Natural killer cell (primary cell): ENCODE data around the gene CDC6. TPM values are rescaled to one million over a fixed set of nuclear protein-coding genes. Genes with fewer than 3 reads are reported as not detected.
A peak's percentile ranks its signal among the peaks of the same experiment; 100 is the strongest.

Experiments
- ATAC-seq, 3 donors: fragments of 150-1000 bp in 2 of 3; fragments of 200-7000 bp in 1 of 3; cut with Tn5 transposase; 1 replicate in 1 of 3; 2 replicates in 2 of 3; pipeline ENCODE4 v1.10.0; 2021; ENCODE audit warnings: mild to moderate bottlenecking in 2 of 3, moderate library complexity in 2 of 3
- DNase-seq, 2 donors: peaks; one replicate each; pipeline versions ENCODE4 v3.0.0 to v3.0.0-alpha.2; 2013 to 2021; ENCODE audit warnings: mixed read lengths in 1 of 2
- H3K27ac ChIP-seq: one replicate; pipeline ENCODE4 v1.5.1; 2013; ENCODE audit warnings: mild to moderate bottlenecking, low read length
- H3K27me3 ChIP-seq: one replicate; pipeline ENCODE4 v1.6.1; 2013; ENCODE audit warnings: low read length; ENCODE audit not compliant: control insufficient read depth, insufficient read depth
- H3K36me3 ChIP-seq: one replicate; pipeline ENCODE4 v1.6.1; 2013; ENCODE audit warnings: low read length; ENCODE audit not compliant: control insufficient read depth, insufficient read depth
- H3K4me1 ChIP-seq: one replicate; pipeline ENCODE4 v1.6.1; 2013; ENCODE audit warnings: low read length; ENCODE audit not compliant: control insufficient read depth, insufficient read depth
- H3K4me3 ChIP-seq: one replicate; pipeline ENCODE4 v1.5.1; 2013; ENCODE audit warnings: low read length
- H3K9me3 ChIP-seq: one replicate; pipeline ENCODE4 v1.6.1; 2013; ENCODE audit warnings: low read length; ENCODE audit not compliant: control insufficient read depth, insufficient read depth
- H3K27ac Mint-ChIP-seq, 2 donors: one replicate each; pipeline ENCODE4 v1.8.0; 2022; ENCODE audit warnings: mild to moderate bottlenecking in 2 of 2, mixed read lengths in 2 of 2, moderate library complexity in 1 of 2
- H3K27me3 Mint-ChIP-seq, 2 donors: one replicate each; pipeline ENCODE4 v1.8.0; 2022; ENCODE audit warnings: low read depth in 2 of 2, mixed read lengths in 2 of 2
- H3K36me3 Mint-ChIP-seq: one replicate; pipeline ENCODE4 v1.8.0; 2022; ENCODE audit warnings: mixed read lengths
- H3K4me1 Mint-ChIP-seq, 2 donors: one replicate each; pipeline ENCODE4 v1.8.0; 2022; ENCODE audit warnings: mixed read lengths in 2 of 2
- H3K4me3 Mint-ChIP-seq: one replicate; pipeline ENCODE4 v1.8.0; 2022; ENCODE audit warnings: mild to moderate bottlenecking, moderate library complexity, mixed read lengths
- H3K9me3 Mint-ChIP-seq, 2 donors: one replicate each; pipeline ENCODE4 v1.8.0; 2022; ENCODE audit warnings: mixed read lengths in 2 of 2
- WGBS: methylation state at CpG from one replicate; pipeline ENCODE4 v1.1.7; 2013; ENCODE audit warnings: missing lambda C conversion rate; ENCODE audit not compliant: insufficient coverage; 5-methylcytosine and 5-hydroxymethylcytosine counted together
- intact Hi-C: fragments of 100-400 bp; cut with micrococcal nuclease; formaldehyde crosslinking; loops from one replicate; pipeline ENCODE4 v1.14.2; 2022
- total RNA-seq, 4 donors: library from RNA; stranded (reverse); fragments of 120-200 nt in 1 of 4; gene quantifications; one replicate each; pipeline versions ENCODE4 v1.2.3 to v1.2.4, GENCODE V29; 2013 to 2022
- TF ChIP-seq, protein P1 (sequence below): fragments of 200-600 bp; IDR thresholded peaks from one replicate; pipeline ENCODE4 v1.8.0; 2022; ENCODE audit warnings: antibody characterized with exemption

The CDC6 gene
- total RNA-seq, 3 donors from 2014 or later (not counting 1 experiment from before 2014, with no cell fraction given): 3.4 to 4.9 (median 3.8) TPM

DNA sequence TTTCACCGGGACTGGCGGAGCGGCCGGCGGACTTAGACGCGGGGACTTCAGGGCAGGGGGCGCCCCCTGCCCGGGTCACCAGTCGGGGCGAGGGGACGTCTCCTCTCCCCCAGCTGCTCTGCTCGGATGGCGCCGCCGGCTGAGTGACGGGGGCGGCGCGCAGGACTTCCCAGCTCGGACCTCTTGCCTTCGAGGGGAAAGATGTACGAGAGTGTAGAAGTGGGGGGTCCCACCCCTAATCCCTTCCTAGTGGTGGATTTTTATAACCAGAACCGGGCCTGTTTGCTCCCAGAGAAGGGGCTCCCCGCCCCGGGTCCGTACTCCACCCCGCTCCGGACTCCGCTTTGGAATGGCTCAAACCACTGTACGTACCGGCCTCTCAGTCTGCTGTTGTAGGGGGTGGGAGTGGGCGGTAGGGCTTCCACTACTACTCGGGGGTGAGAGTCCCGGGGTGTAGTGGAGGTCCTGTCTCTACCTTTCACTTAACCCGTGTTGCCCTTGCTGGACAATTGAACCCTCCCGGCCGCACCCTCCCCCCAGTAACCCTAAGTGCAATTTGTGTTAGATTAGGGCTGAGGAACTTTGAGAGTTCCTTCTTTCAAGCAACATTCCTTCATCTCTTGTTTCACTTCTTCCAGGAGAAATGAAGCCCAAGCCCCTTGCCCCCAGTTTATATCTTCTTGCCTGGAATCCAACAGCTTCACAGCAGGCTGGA is 55.0 kb downstream of the CDC6 start:
- Mint-ChIP-seq H3K9me3 (no peaks in the 10 kb centered on the region), H3K4me3 (peak overlapping the region; percentile 85), H3K27me3 (no peaks in the 10 kb centered on the region), H3K36me3 (no peaks in the 10 kb centered on the region), H3K27ac (peak overlapping the region; percentile 89 to 97), H3K4me1 (peaks cover 68 to 88% of the 10 kb centered on the region in 2 donors)
- no peak for DNase-seq
- Histone ChIP-seq H3K27ac (peak overlapping the region; percentile 13), H3K27me3 (no peaks in the 10 kb centered on the region), H3K36me3 (peaks cover 6% of the 10 kb centered on the region), H3K9me3 (no peaks in the 10 kb centered on the region), H3K4me3 (peak overlapping the region; percentile 60), H3K4me1 (peaks cover 92% of the 10 kb centered on the region)
- 34% methylated on average over 22 of the region's 38 CpGs for WGBS
- no peak for ATAC-seq
- intact Hi-C loops: no loop called here
- TF ChIP-seq, protein P1, sequence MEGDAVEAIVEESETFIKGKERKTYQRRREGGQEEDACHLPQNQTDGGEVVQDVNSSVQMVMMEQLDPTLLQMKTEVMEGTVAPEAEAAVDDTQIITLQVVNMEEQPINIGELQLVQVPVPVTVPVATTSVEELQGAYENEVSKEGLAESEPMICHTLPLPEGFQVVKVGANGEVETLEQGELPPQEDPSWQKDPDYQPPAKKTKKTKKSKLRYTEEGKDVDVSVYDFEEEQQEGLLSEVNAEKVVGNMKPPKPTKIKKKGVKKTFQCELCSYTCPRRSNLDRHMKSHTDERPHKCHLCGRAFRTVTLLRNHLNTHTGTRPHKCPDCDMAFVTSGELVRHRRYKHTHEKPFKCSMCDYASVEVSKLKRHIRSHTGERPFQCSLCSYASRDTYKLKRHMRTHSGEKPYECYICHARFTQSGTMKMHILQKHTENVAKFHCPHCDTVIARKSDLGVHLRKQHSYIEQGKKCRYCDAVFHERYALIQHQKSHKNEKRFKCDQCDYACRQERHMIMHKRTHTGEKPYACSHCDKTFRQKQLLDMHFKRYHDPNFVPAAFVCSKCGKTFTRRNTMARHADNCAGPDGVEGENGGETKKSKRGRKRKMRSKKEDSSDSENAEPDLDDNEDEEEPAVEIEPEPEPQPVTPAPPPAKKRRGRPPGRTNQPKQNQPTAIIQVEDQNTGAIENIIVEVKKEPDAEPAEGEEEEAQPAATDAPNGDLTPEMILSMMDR: no peak

DNA sequence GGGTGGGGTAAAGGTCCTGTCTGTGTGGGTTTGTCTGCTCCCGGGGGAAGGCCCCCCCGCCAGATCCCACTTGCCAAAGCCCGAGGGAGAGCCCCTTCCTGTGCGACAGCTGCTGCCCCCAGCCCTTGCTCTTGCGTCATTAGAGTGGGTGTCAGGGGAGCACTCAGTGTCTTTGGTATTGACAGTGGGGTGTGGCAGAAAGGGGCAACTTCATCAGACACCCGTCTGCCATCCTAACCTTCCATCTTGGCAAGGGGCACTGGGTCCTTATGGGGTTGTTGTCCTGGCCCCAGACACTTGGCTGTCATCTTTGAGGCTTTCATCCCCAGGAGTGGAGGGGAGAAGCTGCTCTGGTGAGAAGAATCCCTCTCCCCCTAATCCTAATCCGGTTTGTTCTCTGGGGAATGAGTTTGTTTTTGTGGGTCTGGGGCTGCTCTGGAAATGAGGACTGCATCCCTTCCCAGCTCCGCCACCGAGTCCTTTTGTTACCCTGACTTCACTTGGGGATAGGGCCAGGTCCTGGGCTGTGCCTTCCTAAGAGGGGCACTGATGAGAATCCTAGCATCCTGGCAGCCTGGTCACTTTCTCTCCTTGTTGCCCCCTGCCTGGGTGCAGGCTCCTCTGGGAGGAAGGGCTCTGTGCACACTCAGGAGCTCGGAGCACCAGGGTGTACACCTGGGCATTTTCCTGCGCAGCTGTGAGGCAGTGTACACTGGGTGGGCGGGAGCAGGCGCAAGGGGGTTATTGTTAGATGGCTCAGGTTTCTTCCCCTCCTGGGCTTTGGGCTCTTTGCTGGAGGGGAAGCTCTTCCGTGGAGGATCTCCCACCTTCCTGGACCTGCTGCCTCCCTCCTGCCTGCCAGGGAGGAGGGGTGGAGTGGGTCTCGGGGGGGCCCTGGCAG is 55.8 kb downstream of the CDC6 start:
- H3K27me3 Mint-ChIP-seq: no peaks in the 10 kb centered on the region
- peaks cover 66 to 89% of the 10 kb centered on the region in 2 donors for H3K4me1 Mint-ChIP-seq
- H3K36me3 Mint-ChIP-seq: no peaks in the 10 kb centered on the region
- DNase-seq (peak in 1 of 2 donors; percentile 35), ATAC-seq (no peak)
- 67% methylated on average over 11 of the region's 15 CpGs for WGBS
- H3K4me3 Mint-ChIP-seq: peak overlapping the region; percentile 85
- intact Hi-C loops: no loop called here
- peak overlapping the region; percentile 89 to 97 for H3K27ac Mint-ChIP-seq
- TF ChIP-seq, protein P1: no peak
- H3K27me3 ChIP-seq: no peaks in the 10 kb centered on the region
- peaks cover 9% of the 10 kb centered on the region for H3K36me3 ChIP-seq
- H3K9me3 Mint-ChIP-seq: no peaks in the 10 kb centered on the region
- H3K9me3 ChIP-seq: no peaks in the 10 kb centered on the region
- peak overlapping the region; percentile 60 for H3K4me3 ChIP-seq
- peaks cover 92% of the 10 kb centered on the region for H3K4me1 ChIP-seq
- H3K27ac ChIP-seq: no peak overlapping the region

DNA sequence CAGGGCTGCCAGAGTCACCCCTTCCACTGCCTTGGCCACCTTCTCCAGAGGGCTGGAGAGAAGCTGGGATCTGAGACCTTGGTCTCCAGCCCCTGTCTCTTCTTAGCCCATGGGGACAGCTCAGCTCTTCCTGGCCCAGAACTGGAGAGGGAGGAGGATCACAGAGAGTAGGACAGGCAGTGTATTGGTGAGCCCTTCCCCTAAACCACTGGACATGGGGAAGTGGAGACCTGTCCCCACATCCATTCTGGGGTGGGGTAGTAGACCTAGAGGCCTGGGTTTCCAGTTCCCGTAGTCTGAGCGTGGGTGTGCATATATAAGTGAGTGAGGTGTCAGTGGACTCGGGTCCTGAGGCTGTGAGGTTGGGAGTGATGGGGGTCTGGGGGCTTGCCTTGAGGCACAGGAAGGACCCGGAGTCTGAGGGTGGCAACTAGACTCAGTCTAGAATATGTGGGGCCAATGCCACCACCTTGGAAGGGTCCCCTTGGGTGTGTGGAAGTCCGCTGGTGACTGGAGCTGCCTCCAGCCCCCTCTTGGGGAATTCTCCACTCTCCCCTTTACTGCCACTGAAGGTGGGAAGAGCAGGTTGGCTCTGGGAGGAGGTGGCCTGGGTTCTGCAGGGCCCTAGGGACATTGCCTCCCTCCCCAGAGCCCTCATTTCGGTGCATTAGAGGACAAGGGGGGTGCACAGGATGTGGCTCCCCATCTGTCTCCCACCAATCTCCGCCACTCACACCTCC is 56.9 kb downstream of the CDC6 start:
- peak overlapping the region; percentile 89 to 97 for H3K27ac Mint-ChIP-seq
- Histone ChIP-seq H3K27me3 (no peaks in the 10 kb centered on the region), H3K9me3 (no peaks in the 10 kb centered on the region), H3K36me3 (peaks cover 19% of the 10 kb centered on the region), H3K4me3 (peak overlapping the region; percentile 42), H3K4me1 (peaks cover 93% of the 10 kb centered on the region), H3K27ac (peak overlapping the region; percentile 79)
- no peaks in the 10 kb centered on the region for H3K36me3 Mint-ChIP-seq
- ATAC-seq (peak; percentile 10 to 29 (median 15)), DNase-seq (peak in 1 of 2 donors; percentile 66)
- H3K9me3 Mint-ChIP-seq: no peaks in the 10 kb centered on the region
- 51% methylated on average over 5 of the region's 7 CpGs for WGBS
- H3K4me1 Mint-ChIP-seq: peaks cover 69 to 93% of the 10 kb centered on the region in 2 donors
- TF ChIP-seq, protein P1: no peak
- intact Hi-C loops: no loop called here
- H3K4me3 Mint-ChIP-seq: peak overlapping the region; percentile 83
- H3K27me3 Mint-ChIP-seq: no peaks in the 10 kb centered on the region
